ENCODE data around the gene GSK3B. TPM values are rescaled to one million over a fixed set of nuclear protein-coding genes. Genes with fewer than 3 reads are reported as not detected.

GSK3B gene
- total RNA-seq, 8 experiments from 2014 or later = 25.5 to 72.2 (median 55.4) TPM

DNA sequence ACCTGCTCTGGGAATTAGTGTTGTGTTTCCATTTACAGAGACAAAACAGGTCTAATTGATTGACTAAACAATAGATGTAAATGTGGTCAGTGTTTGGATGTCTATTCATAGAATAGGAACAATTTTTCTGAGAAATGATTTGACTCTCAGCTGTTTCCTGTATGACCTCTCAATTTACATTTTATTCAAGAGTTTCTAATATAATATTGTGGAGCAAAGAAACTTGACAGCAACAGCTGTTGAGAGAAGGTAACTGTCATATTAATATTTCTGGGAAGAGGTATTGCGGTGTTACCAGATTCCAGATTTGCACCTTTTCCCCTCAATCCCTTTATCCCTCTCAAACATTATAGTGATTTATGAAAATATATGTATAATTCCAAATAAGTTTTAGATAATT, 316.1 kb downstream of the GSK3B start:
- H3K4me1 ChIP-seq (replicated peaks in 1 of 2) = no peaks in the 10 kb centered on the region
- in situ Hi-C loops (cut with MboI; ENCODE audit: low pct_unique_long_range_greater_than_20kb in 2 of 9, low sequenced_read_pairs in 9 of 9, unreplicated experiment in 9 of 9) = no loop called here
- ATAC-seq (replicated peaks in 6 of 8) = no peak
- no peak overlapping the region for H3K27ac ChIP-seq
- no peak overlapping the region for H3K4me3 ChIP-seq
- WGBS, 10 experiments = 38 to 100% (median 100%) methylated on average over 1 of the region's 1 CpG; no CpG with 5 or more reads in 2 of the 10 experiments

DNA sequence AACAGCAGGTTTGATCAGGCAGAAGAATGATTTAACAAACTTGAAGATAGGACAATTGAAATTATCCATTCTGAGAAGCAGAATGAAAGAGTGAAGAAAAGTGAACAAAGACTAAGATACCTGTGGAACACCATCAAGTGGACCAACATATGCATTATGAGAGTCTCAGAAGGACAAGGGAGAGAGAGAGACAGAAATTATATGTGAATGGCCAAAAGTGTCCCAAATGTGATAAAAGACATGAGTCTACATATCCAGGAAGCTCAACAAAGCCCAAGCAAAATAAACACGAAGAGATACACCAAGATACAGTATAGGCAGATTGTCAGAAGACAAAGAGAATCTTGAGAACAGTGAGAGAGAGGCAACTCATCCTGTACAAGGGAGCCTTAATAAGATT, 317.9 kb downstream of the GSK3B start:
- H3K4me3 ChIP-seq = no peak overlapping the region
- WGBS, 10 experiments = 0 to 86% (median 30%) methylated on average over 1 of the region's 1 CpG; no CpG with 5 or more reads in 3 of the 10 experiments
- ATAC-seq (replicated peaks in 6 of 8) = no peak
- H3K4me1 ChIP-seq (replicated peaks in 1 of 2) = no peaks in the 10 kb centered on the region
- no peak overlapping the region for H3K27ac ChIP-seq
- in situ Hi-C loops (cut with MboI; ENCODE audit: low pct_unique_long_range_greater_than_20kb in 2 of 9, low sequenced_read_pairs in 9 of 9, unreplicated experiment in 9 of 9) = no loop called here

DNA sequence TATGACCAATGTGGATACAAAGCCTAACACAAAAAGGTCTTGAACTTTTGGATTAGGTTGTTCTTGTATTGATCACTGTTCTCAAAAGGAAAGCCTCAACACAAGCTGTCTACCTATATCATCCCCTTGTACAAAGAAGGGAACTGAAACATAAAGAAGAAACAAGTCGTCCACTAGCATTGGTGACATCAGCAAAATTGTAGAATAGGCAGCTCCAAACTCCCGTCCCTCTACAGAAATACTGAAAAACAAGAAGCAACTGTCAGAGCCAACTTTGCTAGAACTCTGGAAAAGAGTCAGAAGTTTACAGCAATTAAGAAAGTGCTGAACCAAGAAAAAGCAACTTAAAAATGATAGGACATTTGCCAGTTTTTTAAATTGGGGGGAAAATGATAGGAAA, 319.8 kb downstream of the GSK3B start:
- 0 to 80% (median 39%) methylated on average over 1 to 2 of the region's 2 CpGs for WGBS, 10 experiments

More for the DNA sequence above, 319.8 kb downstream of the GSK3B start:
- Histone ChIP-seq H3K27ac (no peak overlapping the region), H3K4me3 (no peak overlapping the region), H3K4me1 (replicated peaks in 1 of 2) (no peaks in the 10 kb centered on the region)
- no peak for ATAC-seq (replicated peaks in 6 of 8)
- in situ Hi-C loops (cut with MboI; ENCODE audit: low pct_unique_long_range_greater_than_20kb in 2 of 9, low sequenced_read_pairs in 9 of 9, unreplicated experiment in 9 of 9) = no loop called here

Other genes with a start within 250 kb of the GSK3B start
- gene GPR156, start 190.8 kb upstream of the GSK3B start, total RNA-seq = 1 to 10 TPM in 5 of 8 experiments, under 1 TPM in 3; 0.33 to 2.3 (median 1.2) TPM

All from motor neuron (in vitro differentiated cells).